SU-DHL-6 (cell line): ENCODE results near the gene KIF1A.

Experiments
- CTCF ChIP-seq: fragments of 200-600 bp; sonication (generic); IDR thresholded peaks from one replicate; pipeline ENCODE4 v1.5.1; 2017; ENCODE audit warnings: antibody characterized with exemption, mild to moderate bottlenecking, low read length, moderate library complexity; ENCODE audit not compliant: insufficient read depth, poor library complexity, severe bottlenecking
- EZH2phosphoT487 ChIP-seq: fragments of 200-600 bp; sonication (generic), shearing (Covaris generic); conservative IDR thresholded peaks from 2 replicates; pipeline ENCODE4 v1.6.1; 2018; ENCODE audit warnings: mild to moderate bottlenecking, antibody characterized with exemption, low read length, moderate library complexity, mixed read lengths

- TF ChIP-seq CTCF: no peak
- TF ChIP-seq EZH2phosphoT487: no peak
Measured at GRCh38 chr2:240782221-240782885, 37.7 kb downstream of the KIF1A start.
